ENCODE measurements around the gene RIT1. TPM values are rescaled to one million over a fixed set of nuclear protein-coding genes. Genes with fewer than 3 reads are reported as not detected.

RIT1 gene
- total RNA-seq = 34.8 and 38.8 TPM in 2 replicates

- no peak for TF ChIP-seq CTCF (IDR thresholded peaks at IDR 0.05; ENCODE audit: insufficient read depth, low read length, poor library complexity, severe bottlenecking)
- H3K27me3 ChIP-seq (ENCODE audit: control insufficient read depth, insufficient read depth, low read length) = no peaks in the 10 kb centered on the region
- H3K4me3 ChIP-seq (ENCODE audit: low read depth, low read length) = peak within 1 kb of the TSS; percentile 90
- no peak for DNase-seq (ENCODE audit: low read depth)
- H3K36me3 ChIP-seq (ENCODE audit: control insufficient read depth, insufficient read depth, low read length) = no peaks in the 10 kb centered on the region
Observed at GRCh38 chr1:155911156-155912055, at the start of gene RIT1. RIT1 (minus strand) TSS chr1:155911349; CDS start chr1:155910761, 588 bp downstream.

GRCh38 chr1:155960081-155960745 lies 49.1 kb upstream of the RIT1 start:
- H3K4me3 ChIP-seq (ENCODE audit: low read depth, low read length) = no peak overlapping the region
- H3K27me3 ChIP-seq (ENCODE audit: control insufficient read depth, insufficient read depth, low read length) = no peaks in the 10 kb centered on the region
- no peak for TF ChIP-seq CTCF (IDR thresholded peaks at IDR 0.05; ENCODE audit: insufficient read depth, low read length, poor library complexity, severe bottlenecking)
- peaks cover 5% of the 10 kb centered on the region for H3K36me3 ChIP-seq (ENCODE audit: control insufficient read depth, insufficient read depth, low read length)
- DNase-seq (ENCODE audit: low read depth) = no peak

GRCh38 chr1:155957411-155957915 lies 46.3 kb upstream of the RIT1 start:
- H3K27me3 ChIP-seq (ENCODE audit: control insufficient read depth, insufficient read depth, low read length) = no peaks in the 10 kb centered on the region
- peaks cover 6% of the 10 kb centered on the region for H3K36me3 ChIP-seq (ENCODE audit: control insufficient read depth, insufficient read depth, low read length)
- no peak overlapping the region for H3K4me3 ChIP-seq (ENCODE audit: low read depth, low read length)
- TF ChIP-seq CTCF (IDR thresholded peaks at IDR 0.05; ENCODE audit: insufficient read depth, low read length, poor library complexity, severe bottlenecking) = no peak
- no peak for DNase-seq (ENCODE audit: low read depth)

- H3K36me3 ChIP-seq (ENCODE audit: control insufficient read depth, insufficient read depth, low read length) = peaks cover 5% of the 10 kb centered on the region
- no peaks in the 10 kb centered on the region for H3K27me3 ChIP-seq (ENCODE audit: control insufficient read depth, insufficient read depth, low read length)
- H3K4me3 ChIP-seq (ENCODE audit: low read depth, low read length) = no peak overlapping the region
- no peak for TF ChIP-seq CTCF (IDR thresholded peaks at IDR 0.05; ENCODE audit: insufficient read depth, low read length, poor library complexity, severe bottlenecking)
- no peak for DNase-seq (ENCODE audit: low read depth)
Observed at GRCh38 chr1:155954645-155955044, 43.5 kb upstream of the RIT1 start.

- no peak for TF ChIP-seq CTCF (IDR thresholded peaks at IDR 0.05; ENCODE audit: insufficient read depth, low read length, poor library complexity, severe bottlenecking)
- Histone ChIP-seq H3K27me3 (ENCODE audit: control insufficient read depth, insufficient read depth, low read length) (no peaks in the 10 kb centered on the region), H3K4me3 (ENCODE audit: low read depth, low read length) (no peak overlapping the region), H3K36me3 (ENCODE audit: control insufficient read depth, insufficient read depth, low read length) (peaks cover 5% of the 10 kb centered on the region)
- no peak for DNase-seq (ENCODE audit: low read depth)
Observed at GRCh38 chr1:155952505-155952890, 41.3 kb upstream of the RIT1 start.
